CD4-positive, alpha-beta T cell treated with Interleukin-15 for 4 hours (primary cell): Measurements from ENCODE around the gene KRT81.
"Not testable (repeated sequence)": the region's sequence is repeated elsewhere in the genome, so short reads cannot be mapped to it uniquely, and the experiment has no call there.

ENCODE experiments used
- DNase-seq: peaks from one replicate; pipeline ENCODE4 v3.0.0-alpha.2; 2020; ENCODE audit warnings: low spot score

KRT81 gene

GRCh38 chr12:52274521-52275120, 16.7 kb downstream of the KRT81 start, which contains the start of gene KRT86:
Gene KRT86, plus strand, starts transcription at chr12:52274645. Its CDS starts 27,272 bp downstream, at chr12:52301917.
- DNase-seq: no peak

DNA sequence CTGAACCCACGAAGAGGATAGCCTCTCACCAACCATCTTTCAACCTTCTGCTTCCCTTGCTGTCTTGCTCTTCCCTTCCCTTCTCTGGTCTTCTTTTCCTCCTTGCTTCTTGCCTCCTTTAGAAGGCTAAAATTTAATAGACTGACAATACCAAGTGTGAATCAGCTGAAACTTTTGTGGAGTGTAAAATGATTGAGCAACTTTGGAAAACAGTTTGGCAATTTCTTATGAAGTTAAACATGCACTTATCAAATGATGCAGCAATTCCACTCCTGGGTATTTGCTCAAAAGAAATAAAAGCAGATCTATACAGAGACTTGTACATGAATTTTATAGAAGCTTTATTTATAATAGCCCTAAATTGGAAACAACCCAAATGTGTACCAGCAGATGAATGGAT, 20.2 kb downstream of the KRT81 start:
- DNase-seq: no peak

DNA sequence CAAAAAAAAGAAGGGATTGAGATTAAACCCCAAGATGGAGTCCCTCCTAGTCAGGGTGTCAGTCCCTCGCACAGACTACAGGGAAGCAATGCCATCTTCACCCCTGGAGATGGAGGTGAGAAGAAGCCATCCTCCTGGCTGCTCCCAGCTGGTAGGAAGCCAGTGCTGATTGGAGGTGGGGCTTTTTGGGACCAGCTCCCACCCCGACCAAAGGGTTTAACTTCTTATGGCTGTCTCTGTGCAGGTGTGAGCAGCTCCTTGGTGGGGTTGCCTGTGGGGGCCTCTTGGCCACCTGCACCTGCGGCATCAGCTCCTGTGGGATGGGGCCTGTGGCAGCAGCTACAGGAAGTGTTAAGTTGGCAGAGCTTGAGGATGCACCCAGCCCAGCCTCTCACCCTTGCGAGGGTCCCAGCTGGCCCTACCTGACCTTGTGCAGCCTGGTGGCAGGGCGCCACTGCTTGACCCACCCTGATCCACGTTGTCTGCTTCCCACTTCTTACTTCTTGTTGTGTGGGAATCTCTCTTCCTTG, 20.7 kb downstream of the KRT81 start:
- no peak for DNase-seq

DNA sequence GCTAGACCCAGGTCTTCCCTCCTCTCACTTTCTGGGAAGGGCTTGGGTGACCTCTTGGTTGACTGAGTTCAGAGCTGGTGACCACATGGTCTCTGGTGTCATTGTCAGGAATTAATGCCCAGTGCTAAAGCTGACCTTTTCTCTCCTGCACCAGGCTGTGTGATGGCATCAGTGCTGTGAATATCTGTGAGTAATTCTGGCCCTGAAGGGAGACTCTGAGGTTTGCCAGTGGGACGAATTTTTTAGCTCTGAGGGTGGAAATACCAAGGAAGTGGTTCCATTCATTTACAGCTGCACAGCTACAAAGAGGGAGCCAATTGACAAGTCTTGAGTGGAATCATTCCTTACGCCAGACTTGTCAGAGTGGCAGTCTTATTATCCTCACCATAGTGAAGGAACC, 23.1 kb downstream of the KRT81 start:
- DNase-seq: no peak

- no peak for DNase-seq
Measured at GRCh38 chr12:52267699-52268098, 23.6 kb downstream of the KRT81 start.

DNA sequence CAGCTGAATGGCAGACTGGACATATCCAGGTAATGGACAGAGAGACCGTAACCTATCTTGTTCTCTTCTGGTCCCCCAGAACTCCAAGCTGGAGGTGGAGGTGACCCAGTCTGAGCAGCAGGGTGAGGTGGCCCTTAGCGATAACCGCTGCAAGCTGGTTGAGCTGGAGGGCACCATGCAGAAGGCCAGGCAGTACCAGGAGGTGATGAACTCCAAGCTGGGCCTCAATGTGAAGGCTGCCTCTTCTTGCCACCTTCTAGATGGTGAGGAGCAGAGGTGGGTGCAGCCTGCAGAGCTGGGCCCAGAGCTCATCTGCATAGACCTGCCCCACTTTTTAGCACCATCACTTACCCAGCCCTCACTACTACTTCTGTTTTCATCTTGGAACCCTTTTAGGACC, 24.1 kb downstream of the KRT81 start:
- no peak for DNase-seq

DNA sequence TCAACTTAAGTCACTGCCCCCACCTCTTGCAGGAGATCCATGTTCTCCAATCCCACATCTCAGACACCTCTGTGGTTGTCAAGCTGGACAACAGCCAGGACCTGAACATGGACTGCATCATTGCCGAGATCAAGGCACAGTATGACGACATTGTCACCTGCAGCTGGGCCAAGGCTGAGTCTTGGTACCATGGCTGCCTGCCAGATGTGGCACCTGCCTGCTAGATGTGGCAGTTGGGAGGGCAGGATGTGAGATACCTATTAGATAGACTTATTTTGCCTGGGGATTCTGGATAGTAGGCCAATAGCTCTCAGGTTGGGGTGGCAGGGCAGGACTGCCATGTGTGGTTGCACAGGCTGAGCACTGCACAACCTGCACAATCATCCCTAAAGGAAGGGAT, 24.8 kb downstream of the KRT81 start:
- no peak for DNase-seq

GRCh38 chr12:52264435-52264825, 26.9 kb downstream of the KRT81 start:
- DNase-seq: no peak

- no peak for DNase-seq
Measured at GRCh38 chr12:52263761-52264434, 27.4 kb downstream of the KRT81 start.

GRCh38 chr12:52262286-52262685, 29.0 kb downstream of the KRT81 start:
- no peak for DNase-seq

DNA sequence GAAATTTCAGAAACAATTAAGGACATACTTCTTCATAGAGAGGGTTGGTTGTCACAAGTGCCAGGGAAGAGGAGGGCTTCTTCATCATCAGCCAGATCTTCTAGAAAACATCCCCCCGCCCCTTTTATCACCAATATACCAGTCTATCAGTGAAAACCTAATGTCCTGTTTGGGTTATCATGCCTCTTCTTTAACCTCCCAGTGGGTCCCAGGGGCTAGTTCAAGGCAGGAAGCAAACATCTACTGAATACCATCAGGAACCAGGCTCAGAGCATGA, 30.2 kb downstream of the KRT81 start:
- no peak for DNase-seq

DNA sequence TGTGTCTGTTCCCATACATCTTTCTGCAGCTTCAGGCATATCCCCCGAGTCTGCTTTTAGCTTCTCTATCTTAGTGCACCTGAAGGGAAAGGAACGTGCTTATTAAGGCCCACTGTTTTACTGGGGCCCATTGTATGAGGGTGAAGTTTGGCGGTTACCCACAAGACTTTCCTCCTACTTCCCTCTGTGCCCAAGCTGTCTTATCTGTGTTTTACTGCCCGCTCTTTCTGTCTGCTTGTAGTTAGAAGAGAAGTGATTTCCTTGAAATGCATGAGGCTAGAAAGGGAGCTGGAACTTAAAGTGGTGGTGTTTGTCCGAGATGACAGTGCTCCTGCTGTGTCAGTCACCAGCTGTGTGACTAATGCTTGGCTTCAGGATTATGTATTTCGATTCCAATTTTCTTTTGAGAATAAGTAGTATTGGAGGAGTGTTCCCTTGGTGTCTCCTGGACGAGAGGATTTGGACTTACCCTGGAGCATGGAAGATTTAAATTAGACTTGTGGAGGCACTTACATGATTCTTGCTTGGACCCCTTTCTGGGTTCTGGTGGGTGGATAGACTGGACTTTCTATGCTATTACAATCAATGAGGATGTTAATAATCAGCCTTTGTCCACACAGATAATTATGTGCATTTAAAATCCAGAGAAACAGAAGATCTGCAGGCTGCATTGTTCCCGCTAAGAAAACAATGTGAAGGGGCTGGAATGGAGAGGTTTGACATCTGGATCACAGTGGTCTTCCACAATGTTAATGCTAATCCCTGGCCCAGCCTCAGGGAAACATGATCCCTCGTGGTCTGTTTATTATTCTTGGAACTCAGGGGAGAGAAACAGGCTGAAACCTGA, 30.8 kb downstream of the KRT81 start:
- no peak for DNase-seq

DNA sequence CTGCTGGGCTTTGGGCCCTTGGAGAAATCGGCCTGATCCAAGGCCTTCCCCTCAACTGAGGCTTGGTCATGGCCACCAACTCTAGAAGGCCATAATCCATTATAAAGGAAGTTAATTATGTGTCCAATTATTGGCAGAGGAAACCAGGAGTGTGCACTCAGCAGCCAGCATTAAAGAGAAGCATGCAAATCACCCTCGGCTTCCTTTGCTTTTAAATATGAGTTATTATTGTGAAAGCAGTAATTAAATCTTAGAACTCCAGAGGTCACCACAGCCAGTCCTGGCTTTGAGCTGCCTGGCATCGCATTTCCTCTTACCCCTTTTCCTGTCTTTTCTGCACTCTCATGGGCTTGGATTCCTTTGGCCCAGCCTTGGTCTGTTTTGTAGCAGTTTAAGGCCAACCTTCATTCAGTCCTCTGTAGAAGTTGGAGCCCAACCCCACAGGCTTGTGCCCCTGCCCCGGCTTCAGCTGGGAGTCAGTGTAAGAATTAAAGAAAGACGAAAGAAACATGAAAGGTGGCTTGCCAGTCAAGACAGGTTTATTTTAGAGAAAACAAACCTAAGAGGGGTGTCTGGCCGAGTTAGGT, 31.6 kb downstream of the KRT81 start:
- DNase-seq: no peak

DNA sequence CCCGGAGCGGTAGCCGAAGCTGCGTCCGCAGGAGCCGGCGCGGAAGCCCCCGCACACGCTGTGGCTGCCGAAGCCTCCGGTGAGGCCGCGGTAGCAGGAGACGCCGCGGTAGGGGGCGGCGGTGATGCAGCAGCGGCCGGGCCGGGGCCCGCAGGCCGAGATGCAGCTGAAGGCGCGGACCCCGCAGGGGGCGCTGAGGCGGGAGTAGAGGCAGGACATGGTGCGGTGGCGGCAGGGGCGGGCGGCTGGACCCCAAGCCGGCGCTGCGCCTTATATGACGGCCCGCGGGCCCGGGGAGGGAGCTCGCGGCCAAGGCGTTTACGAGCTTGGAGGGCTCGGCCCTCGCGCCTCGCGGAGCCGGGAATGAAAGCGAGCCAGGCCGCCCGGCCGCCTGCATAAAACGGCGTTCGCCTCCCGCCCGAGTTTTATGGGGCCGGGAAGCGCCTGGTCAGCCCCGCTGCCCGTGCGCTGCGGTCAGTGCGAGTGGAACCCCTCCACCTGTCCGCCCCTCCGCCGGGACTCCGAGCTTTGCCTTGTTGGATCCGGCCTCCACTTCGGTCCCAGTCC, 32.9 kb downstream of the KRT81 start:
- no peak for DNase-seq

GRCh38 chr12:52257922-52258321, 33.4 kb downstream of the KRT81 start:
- not testable (repeated sequence) for DNase-seq

DNA sequence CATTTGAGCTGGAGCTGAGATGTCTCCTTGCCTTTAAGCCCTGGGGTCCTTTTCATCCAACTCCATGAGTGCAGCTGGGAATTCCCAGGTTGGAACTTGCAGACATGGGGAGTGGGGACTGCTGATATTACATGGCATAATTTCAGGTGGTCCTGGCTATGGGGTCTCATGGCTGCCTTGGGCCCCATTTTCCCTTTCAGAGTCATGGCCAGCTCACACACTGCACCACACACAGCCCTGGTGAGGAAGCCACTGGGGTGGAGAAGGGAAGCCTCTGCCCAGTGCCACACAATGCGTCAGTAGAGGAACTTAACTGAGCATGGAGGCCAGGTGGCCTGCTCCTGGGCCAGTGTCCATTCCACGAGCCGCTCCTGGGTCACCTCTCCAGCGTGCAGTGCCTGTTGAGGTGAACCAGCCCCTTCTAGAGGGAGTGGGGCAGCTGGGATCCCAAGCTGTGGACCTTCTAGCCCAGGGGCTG, 34.2 kb downstream of the KRT81 start:
- no peak for DNase-seq

GRCh38 chr12:52256584-52256935, 34.8 kb downstream of the KRT81 start:
- DNase-seq: no peak

GRCh38 chr12:52255926-52256583, 35.3 kb downstream of the KRT81 start:
- DNase-seq: no peak

GRCh38 chr12:52254965-52255751, 36.2 kb downstream of the KRT81 start:
- no peak for DNase-seq

DNA sequence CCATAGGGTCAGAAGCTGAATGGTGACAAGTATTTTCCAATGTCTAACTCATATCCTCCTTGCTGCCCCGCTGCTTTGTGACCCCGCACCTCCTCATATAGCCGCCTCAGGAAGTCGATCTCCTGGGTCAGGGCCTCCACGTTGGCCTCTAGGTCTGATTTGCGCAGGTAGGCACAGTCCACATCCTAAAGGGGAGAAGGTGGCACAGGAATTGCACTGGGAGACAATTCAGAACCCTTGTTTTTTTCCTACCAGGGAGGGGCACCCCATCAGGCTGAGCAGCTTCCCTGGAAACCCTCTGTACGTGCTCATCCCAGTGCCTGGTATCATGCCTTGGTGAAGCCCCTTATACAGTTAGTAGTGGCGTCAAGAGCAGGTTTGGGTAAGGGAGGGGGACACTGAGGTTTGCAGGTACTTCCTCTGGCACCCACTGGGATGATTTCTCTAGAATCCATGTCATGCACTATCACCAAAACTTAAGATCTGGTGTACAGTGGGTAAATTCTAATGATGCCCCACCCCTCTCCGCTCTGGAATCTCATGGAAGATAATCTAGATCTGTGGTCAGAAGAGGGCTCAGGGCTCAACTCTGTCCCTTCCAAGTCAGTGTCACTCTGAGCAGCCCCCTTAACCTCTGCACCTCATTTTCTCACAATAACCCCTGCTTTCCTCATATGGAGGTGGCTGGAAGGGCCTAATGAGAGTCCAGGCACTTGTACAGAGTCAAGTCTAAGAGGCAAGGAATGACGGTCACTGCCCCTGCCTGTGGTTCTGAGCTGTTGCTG, 37.0 kb downstream of the KRT81 start:
- no peak for DNase-seq
